HG03097 (cell line): ENCODE results near the gene TSPAN9.

ENCODE experiments used
- ATAC-seq: cut with Tn5 transposase; IDR thresholded peaks from one replicate; pipeline ENCODE4 v1.9.1; 2021; ENCODE audit not compliant: unreplicated experiment, low FRiP score

Gene TSPAN9

DNA sequence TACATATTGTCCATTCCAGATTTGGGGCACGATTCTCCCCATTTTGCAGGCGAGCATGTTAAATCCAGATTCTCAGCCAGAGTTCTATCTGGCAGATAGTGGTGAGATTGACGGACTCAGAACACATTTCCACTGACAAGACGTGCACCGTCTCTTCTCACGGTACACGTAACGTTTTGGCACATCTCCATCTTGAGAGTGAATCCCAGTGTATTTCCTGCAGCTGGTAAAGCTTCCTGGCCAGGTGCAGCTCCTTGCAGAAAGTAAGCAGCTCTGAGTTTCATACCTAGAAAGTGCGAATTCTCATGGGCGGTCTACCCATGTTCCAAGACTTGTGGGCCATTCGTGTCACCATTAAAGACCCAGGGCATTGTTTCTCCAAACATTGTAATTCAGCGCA is 102.6 kb downstream of the TSPAN9 start:
- ATAC-seq = no peak

DNA sequence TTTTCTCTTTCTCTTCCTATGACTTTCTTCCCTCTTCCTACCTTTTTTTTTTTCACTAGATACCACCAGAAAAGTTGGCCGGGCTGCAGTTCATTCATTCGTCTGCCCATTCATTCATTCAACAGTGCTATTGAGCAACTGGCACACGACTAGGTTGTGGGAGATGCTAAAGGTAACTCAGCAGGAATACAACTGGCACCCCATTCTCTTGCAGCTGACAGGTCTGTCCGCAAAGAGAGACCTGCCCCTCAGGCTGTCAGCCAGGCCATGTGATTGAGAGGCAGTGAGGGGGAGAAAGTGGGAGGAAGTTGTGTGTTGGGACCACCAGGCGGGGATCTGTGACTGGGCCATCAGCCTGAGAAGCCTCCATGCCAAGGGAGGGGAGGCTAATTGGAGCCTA is 105.2 kb downstream of the TSPAN9 start:
- ATAC-seq = no peak

DNA sequence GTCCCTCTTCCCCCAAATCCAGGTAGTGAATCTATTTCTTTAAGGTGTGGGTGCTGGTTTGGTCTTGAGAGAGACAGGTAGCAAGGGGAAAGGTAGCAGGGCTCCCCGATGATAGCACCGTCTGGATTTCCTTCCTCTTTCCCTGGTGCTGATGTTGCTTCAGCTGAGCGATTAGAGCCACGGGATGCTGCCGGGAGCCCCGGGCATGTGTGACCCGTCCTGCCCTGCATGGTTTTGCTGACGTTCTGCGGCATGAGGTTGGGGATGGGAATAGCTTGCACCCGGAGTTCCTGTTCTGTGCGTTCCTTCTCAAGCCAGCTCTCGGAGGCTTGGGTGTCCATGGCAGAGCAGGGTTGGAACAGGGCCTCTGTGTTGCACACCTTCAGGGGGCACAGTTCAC is 107.3 kb downstream of the TSPAN9 start:
- ATAC-seq = no peak

DNA sequence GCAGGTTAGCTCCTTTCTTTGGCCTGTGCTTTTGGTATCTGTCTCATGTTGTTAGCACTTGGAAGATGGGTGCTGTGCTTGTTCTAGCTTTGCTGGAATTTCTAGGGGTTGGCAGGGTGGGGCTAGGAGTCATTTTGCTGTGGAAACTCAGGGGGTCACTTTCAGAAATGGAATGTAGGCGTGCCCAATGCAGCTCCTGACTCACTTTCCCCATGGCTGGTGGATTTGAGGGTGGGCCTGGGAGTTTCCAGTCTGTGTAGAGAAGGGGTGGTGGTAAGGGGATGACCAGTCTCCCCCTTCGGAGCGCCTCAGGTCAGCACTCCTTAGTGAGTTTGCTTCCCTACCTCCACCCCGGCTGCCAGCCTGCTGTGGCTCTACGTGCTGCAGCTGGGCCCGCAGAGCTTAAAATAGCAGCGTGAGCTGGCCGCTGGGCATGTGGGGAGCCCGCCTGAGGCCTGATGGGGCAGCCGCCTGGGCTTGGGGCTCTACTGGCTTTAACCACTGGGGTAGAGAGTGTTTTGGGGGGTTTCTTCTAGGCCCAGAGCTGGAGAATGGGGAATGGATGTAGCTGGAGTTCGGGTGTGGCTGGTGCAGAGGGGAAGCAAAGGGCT is 108.2 kb downstream of the TSPAN9 start:
- no peak for ATAC-seq

DNA sequence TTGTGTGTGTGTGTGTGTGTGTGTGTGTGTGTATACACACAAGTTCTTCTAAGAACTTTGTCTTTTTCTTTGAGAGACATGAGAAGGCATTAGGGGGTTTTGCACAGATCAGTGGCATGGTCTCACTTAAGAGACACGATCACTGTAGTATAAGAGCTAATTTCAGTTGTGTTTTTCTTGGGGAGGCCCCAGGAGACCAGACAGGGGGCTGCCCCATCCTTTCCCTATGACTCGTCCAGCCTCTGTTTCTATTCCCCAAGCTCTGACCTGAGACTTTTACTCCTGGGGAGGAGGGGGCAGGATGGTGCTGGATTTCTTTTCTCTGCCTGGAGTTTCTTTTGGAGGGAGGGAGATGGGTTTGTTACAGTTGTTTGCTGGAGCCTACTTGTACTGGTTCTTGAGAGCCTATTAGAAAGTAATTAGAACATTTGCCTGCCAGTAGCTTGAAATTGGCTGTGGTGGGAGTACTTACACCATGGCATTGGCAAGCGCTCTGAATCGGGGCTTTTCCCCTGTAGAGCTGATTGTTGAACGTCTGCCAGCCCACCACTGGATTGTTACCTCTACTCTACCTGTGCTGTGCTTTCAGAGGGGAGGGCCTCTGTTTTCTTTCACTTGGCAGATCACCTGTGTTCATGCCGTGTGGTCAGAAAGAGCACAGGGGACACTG is 109.5 kb downstream of the TSPAN9 start:
- no peak for ATAC-seq

DNA sequence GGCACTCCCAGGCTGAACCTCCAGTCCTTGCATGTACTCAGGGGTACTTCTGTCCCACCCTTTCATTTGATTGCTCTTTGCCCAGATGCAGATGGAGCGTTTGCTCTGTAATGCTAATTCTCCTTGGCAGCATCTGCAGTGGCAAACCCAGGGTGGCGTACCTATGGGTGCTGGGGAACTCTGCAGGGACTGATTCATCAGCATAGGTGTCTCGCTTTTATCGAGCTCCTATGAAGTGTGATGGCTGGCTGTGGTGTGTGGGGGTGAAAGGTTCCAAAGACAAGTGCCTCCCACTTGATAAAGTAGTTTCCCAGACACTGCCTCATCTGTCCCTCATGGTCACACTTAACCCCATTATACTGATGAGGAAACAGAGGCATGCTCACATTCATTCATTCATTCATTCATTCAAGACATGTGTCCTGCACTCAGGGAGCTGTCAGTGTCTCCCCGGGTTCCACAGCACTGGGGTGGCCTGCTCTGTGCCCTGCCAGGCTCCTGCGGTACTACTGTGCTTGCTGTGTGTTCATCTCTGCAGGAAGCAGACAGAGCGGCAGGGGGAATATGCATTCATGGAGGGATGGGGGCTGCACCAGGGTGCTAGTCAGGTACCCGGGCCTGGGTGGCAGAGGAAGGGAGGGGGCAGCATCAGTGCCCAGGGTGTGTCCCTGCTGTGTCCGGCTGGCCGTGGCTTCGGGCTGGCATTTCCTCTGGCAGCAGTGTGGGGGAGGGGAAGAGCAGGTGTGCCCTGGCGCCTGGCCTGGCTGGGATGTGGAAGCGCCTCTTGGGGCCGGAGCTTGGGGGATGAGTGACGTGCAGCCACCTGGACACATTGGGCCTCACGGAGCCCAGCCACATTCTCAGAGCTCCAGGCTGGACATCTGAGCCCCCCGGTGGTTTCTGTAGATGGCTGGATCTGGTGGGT is 110.9 kb downstream of the TSPAN9 start:
- ATAC-seq = no peak

DNA sequence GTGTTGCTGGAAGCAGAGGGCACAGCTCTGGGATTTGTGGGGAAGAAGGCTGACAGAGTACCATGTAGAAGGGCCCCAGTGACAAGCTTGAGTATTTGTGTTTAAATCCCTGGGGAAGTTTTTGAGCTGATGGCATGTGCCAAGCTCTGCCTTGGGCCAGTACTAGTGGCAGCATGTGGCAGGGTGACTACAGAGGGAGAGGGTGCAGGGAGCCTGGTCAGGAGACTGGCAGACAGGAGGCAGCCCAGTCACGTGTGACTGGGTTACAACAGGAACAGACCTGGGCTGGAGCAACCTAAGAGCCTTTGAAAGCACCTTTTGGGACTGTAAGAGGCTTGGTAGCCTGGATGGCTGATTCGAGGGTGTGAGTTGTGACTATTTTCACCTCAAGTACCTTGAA is 112.1 kb downstream of the TSPAN9 start:
- no peak for ATAC-seq

DNA sequence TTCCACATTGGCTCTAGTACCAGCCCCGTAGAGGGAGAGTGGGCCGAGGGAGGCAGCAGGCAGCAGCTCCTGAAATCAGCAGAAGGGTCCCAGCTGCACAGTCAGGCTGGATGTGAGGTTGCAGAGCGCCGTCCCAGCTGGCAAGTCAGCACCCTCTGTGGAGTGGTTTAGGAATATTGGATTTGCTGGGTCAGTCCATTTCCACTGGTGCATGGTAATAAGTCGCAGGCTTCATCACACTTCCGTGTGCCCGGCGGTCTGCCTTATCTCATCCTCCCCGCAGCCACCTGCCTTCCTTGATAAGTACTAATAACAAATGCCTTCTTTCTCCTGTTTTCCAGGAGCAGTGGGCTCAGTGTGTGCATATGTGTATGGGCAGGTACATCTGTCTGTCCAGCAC is 112.9 kb downstream of the TSPAN9 start:
- ATAC-seq = no peak

DNA sequence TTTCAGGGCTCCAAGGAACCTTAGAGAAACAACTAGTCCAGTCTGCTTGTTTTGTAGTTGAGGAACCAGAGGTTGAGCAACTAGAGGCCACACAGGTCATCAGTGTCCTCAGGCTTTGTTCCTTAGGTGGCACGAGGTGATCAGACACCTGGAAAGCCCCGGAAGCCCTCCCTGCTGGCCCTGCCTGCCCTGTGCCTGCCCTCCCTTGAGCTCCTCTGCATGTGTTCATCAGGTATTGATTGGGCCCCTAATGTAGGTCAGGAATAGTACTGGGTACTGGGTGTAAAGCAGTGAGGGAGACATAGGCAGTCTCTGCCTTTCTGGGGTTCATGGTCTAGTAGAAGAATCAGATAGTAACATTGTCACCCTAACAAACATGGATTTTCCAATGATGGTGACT is 114.3 kb downstream of the TSPAN9 start:
- ATAC-seq = no peak

DNA sequence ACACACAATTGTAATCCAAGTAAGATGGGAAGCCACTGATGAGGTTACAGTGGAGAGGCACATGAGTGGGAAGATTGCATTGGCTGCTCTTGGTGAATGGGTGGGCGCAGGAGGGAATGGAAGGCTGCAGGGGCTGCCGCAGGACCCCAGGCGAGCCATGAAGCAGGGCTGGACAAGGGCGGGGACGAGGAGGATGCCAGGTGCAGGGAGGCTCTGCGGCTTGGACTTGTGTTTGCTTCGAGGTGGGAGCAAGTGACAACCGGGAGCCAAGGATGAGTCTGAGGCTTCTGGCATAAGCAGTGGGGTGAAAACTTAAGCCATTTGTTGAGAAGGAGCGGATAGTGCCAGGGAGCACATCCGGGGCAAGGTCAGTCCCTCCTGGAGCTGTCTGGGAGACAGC is 115.0 kb downstream of the TSPAN9 start:
- no peak for ATAC-seq

DNA sequence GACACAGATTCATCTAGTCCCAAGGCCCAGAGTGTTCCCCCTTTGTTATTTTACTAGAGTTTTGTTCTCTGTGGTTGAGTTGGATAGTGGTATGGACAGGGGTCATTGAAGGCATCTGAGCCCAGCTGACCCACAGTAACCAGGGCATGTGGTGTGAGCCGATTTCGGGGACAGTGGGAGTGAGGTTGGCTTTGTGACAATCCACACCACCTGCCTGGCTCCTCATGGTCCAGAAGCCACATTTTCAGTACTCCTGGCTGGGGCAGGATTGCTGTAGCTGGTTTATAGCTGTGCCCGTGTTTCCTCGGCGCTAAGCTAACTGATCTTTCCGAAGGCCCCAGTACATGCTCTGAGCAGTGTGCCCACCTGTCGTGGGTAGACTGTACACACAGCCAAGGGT is 116.0 kb downstream of the TSPAN9 start:
- ATAC-seq = no peak

DNA sequence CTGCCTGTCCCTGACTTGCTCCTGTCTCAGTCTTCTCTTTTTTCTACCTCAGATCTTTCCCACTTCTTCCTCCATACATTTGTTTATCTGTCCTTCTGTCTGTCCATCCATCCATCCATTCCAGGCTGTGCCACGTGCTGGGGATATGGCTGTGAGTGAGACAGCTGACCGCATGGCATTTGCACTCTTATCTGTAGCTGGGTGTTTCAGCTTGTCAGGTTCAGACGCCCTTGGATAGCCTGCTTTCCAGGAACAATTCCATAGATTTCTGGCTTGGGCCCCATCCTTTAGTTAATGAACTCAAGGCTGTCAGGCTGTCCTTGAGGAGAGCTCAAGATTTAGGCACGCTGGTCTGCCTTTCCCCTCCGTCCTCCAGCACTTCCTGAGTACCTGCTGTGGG is 116.6 kb downstream of the TSPAN9 start:
- no peak for ATAC-seq

DNA sequence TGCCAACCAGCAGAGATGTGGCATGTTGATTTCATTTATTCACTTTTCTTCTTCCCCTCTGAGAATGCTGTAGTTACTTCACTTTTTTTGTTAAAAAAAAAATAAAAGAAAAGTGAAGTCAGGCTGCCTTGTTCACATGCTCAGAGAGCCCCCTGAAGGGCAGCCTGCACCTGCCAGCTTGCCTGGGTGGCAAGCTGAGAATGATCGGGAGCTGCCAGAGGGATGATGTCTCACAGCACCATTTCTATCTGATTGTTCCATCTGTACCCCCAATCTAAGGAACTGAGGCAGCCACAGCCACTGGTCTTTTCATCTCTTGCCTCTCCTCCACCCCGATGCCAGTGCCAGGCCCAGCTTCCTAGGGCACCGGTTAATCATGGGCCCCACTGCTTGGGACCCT is 118.2 kb downstream of the TSPAN9 start:
- no peak for ATAC-seq

DNA sequence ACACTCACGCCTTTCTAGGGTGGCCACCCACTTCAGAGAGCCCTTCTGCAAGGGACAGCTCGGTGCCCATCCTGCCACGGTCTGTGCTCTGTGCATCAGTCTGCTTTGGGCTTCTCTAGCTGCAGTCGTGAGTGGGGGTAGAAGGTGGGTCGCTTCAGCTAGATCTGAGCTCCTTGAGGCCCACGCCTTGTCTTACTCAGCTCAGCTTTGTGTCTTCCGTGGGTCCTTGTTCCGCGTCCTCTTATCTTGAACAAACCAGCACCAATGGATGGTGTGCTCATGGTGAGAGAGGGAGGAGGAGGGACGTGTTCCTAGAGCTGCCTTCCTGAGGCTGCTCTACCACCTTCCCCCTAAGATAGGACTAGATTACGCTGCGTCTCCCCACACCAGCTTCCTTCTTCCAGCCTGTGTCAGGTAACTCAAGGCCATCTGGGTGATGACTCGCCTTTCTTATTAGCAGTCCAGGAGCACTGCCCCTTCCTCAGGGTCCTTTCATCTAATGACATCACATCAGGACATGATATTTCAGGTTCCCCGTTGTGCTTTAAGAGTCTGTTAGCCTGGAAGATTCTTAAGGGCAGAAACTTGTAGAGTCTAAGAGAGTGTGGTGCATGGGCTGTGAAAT is 118.8 kb downstream of the TSPAN9 start:
- ATAC-seq = no peak

DNA sequence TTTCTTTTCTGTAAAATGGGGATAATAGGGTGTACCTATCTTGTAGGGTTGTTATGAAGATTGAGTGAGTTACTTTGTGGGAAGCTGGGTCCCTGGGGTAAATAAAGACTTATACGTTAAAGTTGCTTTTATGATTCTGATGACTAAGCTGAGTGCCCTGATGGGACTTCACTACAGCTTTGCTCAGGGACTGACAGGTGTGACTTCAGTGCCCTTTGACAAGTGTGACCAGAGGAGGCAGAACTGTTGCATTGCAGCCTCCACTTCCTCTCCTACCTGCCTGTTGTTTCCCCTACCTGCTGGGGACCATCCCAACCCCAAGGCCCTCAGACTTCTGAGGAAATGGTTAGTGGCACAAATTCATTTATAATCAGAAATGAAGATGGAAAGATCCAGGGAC is 119.3 kb downstream of the TSPAN9 start:
- ATAC-seq = no peak

DNA sequence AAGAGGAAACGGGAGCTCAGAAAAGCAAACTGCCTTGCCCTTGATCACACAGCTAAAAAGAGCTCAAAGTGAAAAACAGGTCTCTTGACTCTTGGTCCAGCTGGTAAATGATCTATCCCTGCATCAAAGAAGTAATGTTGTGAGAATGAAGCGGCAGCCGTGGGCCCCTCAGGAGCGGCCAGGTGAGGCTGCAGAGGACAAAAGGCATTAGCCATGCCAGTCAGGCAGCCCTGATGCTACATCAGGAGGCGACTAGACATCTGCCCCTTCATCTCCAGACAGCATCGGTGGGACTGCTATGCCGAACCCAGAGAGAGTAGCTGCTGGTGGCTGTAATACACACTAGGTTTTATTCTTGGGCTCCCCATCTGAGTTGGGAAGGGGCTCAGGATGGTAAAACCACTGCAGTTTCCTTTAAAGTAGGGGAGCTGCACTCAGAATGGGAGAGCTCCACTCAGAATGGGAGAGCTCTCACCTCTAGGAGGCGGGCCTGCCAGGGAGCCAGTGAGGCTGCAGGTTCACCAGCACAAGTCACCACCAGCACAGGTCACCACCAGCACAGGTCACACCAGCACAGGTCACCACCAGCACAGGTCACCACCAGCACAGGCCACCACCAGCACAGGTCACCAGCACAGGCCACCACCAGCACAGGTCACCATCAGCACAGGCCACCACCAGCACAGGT is 120.1 kb downstream of the TSPAN9 start:
- ATAC-seq = no peak

DNA sequence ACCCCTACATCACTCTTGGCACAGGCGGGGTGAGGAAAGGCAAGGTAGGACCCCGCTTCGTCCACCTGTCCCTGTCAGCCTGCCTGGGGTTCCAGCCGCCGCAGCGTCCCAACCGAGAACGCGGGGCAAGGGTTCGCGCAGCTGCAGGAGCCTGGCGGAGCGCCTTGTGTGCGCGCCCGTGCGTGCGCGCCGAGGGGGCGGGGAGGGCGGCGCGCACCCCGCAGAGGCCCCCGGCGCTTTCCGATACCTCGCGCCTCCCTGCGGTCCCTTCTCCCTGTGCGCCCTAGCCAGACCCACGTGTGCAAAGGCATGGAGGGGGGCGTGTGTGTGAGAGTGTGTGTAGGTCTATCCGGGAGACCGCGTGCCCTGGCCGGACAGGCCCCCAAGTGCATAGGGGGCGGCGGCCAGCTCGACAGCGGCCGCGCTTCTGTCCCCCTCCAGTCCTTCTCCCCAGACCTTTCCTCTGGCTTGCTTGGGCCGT is 122.4 kb downstream of the TSPAN9 start:
- no peak for ATAC-seq

DNA sequence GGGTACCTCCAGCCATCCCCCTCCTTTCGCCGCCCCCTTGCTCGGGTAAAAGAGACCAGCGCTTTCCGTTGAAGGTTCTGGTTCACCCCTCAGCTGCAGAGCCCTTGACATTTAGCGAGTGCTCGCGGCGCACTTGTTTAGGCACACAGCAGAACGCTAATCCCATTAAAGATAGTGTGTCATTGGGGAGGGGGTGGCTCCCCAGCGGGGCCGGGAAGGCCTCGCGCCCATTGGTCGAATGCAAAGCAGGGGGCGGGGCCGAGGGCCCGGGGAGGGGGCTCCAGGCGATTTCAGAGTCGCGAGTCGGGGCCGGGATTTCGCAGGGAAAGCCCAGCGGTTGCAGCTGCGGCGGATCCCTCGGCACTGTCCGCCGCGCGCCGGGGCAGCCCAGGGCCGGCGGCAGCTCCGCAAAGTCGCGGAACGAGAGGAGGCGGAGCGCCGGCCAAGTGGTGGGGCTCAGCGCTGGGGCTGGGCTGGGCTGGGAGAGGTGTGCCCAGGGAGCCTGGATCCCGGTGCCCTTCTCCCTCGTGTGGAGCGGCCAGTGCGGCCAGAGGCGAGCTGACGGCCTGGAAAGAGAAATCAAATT is 122.9 kb downstream of the TSPAN9 start:
- ATAC-seq = no peak

DNA sequence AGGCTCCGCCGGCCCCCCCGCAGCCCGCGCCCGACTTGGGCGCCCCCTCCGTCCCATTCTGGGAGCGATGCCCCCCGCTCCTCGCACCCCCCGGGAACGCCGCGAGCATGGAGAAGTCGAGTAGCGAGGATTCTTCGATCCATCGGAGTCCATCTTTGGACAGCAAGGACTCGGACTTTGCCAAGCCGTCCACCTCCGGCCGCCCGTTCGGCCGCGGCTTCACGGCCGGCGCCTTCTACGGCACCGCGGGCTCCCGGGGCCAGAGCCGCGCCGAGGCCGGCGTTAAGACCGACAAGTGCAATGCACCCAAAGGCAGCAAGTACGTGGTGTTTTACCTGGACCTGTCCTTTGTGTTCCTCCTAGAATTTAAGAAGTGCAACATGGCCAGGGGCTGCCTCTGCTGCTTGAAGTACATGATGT is 123.6 kb downstream of the TSPAN9 start:
- ATAC-seq = no peak
